Activated CD4-positive, alpha-beta T cell treated with anti-CD3 and anti-CD28 coated beads for 36 hours (primary cell): Measurements from ENCODE around the gene MMRN1. TPM values are rescaled to one million over a fixed set of nuclear protein-coding genes. Genes with fewer than 3 reads are reported as not detected.

Experiments used
- ATAC-seq: fragments of 200-7000 bp; cut with Tn5 transposase; one replicate; pipeline ENCODE4 v1.10.0; 2021; ENCODE audit warnings: mild to moderate bottlenecking, moderate library complexity
- CTCF ChIA-PET: fragments of 350-600 bp; sonication (Branson Sonifier 250); formaldehyde crosslinking; loops from one replicate; lab custom pipeline; 2021; ENCODE audit warnings: antibody characterized with exemption; lab: Charles Lee
- POLR2A ChIA-PET: fragments of 350-600 bp; sonication (Branson Sonifier 250); formaldehyde crosslinking; loops from one replicate; lab custom pipeline; 2021; ENCODE audit warnings: antibody characterized with exemption, inconsistent platforms; lab: Charles Lee
- DNase-seq: peaks from one replicate; pipeline ENCODE4 v3.0.0-alpha.2; 2020
- H3K27ac Mint-ChIP-seq: one replicate; pipeline ENCODE4 v1.8.0; 2021; ENCODE audit warnings: mixed read lengths
- H3K27me3 Mint-ChIP-seq: one replicate; pipeline ENCODE4 v1.8.0; 2021; ENCODE audit warnings: mixed read lengths
- H3K36me3 Mint-ChIP-seq: one replicate; pipeline ENCODE4 v1.8.0; 2021; ENCODE audit warnings: low read depth, mixed read lengths
- H3K4me1 Mint-ChIP-seq: one replicate; pipeline ENCODE4 v1.8.0; 2021; ENCODE audit warnings: mixed read lengths
- H3K4me3 Mint-ChIP-seq: one replicate; pipeline ENCODE4 v1.8.0; 2021; ENCODE audit warnings: mild to moderate bottlenecking, moderate library complexity, mixed read lengths
- H3K9me3 Mint-ChIP-seq: one replicate; pipeline ENCODE4 v1.8.0; 2021; ENCODE audit warnings: low read depth, mixed read lengths
- intact Hi-C, 2 experiments: fragments of 100-400 bp; cut with DNase I in 1 of 2; cut with micrococcal nuclease in 1 of 2; formaldehyde crosslinking; loops; one replicate each; pipeline versions ENCODE4 v1.14.2 to v1.15.1; 2022 to 2024; cut with DNase I, micrococcal nuclease
- total RNA-seq, 2 experiments: library from RNA; stranded (reverse); gene quantifications; one replicate each; pipeline ENCODE4 v1.2.3, GENCODE V29; 2021

MMRN1 gene
- total RNA-seq, 2 experiments from 2014 or later = 0.04 to 0.11 TPM

- no peaks in the 10 kb centered on the region for H3K4me1 Mint-ChIP-seq
- intact Hi-C loops = no loop called here
Observed at GRCh38 chr4:90002441-90003062, 107.9 kb downstream of the MMRN1 start.

More at GRCh38 chr4:90002441-90003062, 107.9 kb downstream of the MMRN1 start:
- ATAC-seq (no peak), DNase-seq (no peak)
- ChIA-PET POLR2A (no interaction called here), CTCF (interaction anchor here (1.5 kb wide), 1 partner anchor 21 kb away, joined by 4 read pairs; no protein-coding TSS in a partner anchor)
- no peaks in the 10 kb centered on the region for H3K36me3 Mint-ChIP-seq
- no peaks in the 10 kb centered on the region for H3K9me3 Mint-ChIP-seq
- peaks cover 2% of the 10 kb centered on the region for H3K27me3 Mint-ChIP-seq
- H3K27ac Mint-ChIP-seq = no peak overlapping the region
- H3K4me3 Mint-ChIP-seq = no peak overlapping the region

Other genes with a start within 250 kb of the MMRN1 start
- 1 to 10 TPM in 1 of 2 experiments, under 1 TPM in 1; 0.85 to 1.3 TPM for gene SNCA, start 57.7 kb upstream of the MMRN1 start, total RNA-seq
- under 1 TPM in 1 of 2 experiments, not detected in 1; 0.14 TPM for gene CCSER1, start 232.5 kb downstream of the MMRN1 start, total RNA-seq